Activated CD8-positive, alpha-beta memory T cell treated with anti-CD3 and anti-CD28 coated beads, Interleukin-2, amount 50 U/mL, for 4 hours (primary cell): ENCODE data around the gene SAMD8.
"Not testable (repeated sequence)": the region's sequence is repeated elsewhere in the genome, so short reads cannot be mapped to it uniquely, and the experiment has no call there.

Experiments
- DNase-seq: peaks from one replicate; pipeline ENCODE4 v3.0.0-alpha.2; 2020

The SAMD8 gene

DNA sequence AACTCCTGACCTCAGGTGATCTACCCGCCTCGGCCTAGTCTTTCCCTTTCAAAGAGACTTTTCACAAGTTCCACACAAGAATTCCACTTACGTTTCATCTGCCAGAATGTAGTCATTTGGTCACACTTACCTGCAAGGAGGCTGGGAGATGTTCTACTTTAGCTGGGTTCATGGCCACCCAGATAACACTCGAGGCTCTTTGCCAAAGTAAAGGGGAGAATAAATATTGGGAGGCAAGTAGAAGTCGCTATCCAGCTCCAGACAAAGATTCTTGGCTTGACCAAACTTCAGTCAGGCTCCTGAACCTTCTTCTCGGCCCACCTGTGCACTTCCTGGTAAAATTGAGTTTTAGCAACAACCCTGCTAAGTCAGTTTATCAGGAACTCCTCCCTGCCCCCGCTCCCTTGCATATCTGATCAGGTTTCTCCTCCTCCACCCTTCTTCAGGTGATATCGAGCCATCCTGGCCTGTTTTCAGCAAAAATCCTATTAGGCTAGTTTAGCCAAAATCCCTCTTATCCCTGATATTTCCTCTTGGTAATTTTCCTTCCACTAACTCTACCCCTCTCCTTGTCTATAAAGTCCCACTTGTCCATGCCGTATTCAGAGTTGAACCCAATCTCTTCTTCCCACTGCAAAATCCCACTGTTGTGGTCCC is 25.1 kb upstream of the SAMD8 start:
- no peak for DNase-seq

DNA sequence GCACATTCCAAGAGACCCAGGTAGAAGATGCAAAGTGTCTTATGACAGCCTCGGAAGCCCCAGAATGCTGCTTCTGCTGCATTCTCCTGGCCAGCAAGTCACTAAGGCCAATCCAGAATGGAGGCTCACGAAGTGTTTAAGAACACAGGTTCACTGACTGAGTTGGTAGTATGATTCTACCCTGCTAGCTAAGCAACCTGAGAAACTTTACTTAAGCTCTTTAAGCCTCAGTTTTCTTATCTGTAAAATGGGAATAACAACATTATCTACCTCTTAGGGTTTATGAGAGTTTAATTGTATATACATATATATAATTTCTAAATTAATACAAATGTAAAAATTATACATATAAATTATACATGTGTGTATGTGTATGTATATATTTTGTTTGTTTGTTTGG is 22.8 kb upstream of the SAMD8 start:
- no peak for DNase-seq

DNA sequence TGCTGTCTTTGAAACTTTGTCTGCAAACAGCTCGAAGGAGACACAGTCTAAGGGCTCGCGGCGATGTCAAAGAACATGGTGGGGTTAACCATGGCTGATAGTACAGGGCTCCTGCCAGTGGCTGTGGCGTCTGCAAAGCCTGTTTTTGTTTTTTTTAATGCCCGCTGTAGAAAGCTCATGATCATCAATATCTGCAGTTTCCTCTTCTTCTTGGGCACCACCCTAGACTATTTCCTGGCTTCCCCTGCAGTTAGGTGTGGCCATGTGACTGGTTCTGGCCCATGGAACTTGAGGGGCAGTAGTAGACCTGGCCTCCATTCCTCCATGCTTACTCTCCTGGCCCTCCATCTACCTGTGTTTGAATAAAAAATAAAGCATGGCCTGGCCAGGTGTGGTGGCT is 21.8 kb upstream of the SAMD8 start:
- no peak for DNase-seq

DNA sequence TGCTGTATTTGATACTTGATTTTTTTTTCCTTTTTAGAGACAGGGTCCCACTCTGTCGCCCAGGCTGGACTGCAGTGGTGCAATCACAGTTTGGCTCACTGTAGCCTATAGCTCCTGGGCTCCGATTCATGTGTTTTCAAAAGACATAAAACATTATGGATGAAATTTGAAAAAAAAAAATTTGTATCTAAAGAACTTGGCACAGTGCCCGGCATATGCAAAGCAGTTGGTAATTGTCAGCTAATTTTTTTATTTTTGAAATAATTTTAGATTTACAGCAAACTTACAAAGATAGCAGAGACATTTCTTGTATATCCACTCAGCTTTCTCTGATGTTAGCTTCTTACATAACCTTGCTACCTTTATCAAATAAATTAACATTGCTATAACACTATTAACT is 20.3 kb upstream of the SAMD8 start:
- DNase-seq: no peak

DNA sequence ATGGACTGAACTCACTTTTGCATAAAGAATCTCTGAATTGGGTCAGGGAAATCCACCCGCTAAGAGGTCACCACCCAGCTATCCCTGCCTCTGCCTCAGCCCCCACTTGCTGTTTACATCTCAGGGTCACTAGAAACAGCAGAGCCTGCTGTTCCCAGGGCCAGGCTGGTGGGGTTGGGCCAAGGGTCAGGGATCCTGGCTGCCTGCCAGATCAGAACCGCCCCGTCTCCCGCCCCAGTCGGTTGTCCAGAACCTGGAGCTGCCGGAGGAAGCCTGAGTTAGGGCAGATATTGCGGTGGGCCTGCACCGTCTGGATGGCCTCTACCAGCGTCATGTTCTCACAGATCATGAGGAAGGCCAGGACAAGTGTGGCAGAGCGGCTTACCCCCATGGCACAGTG is 17.0 kb upstream of the SAMD8 start:
- no peak for DNase-seq

DNA sequence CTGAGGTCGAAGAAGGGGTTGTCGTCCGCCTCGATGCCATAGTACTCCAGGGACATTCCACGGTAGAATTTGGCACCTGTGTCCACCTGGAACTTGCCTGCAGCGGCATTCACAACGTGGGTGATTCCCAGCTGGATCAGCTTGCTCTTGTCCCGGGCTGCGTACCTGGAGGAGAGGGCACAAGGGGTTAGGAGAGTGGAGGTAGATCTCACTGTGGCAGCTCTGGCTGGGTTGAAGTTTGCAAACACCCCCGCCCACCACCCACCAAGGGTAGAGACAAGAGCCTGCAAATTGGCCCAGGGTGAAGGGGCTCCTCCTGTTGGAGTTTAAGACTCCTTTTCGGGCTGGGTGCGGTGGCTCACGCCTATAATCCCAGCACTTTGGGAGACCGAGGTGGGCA is 15.8 kb upstream of the SAMD8 start:
- no peak for DNase-seq

DNA sequence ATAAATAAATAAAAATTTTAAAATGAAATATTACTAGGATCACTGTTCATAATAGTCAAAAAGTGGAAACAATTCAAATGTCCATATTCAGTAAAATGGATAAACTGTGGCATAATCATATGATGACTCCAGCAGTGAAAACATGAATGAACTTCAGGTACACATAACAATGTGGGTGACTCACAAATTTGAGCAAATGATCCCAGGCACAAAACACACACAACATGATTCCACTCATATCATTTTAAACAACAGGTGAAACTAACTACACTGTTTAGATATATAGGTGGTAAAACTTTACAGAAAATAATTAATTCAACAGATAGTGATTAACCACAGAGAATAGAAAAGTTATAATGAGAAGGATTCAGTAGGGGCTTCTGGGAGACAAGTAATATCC is 14.7 kb upstream of the SAMD8 start:
- DNase-seq: no peak

DNA sequence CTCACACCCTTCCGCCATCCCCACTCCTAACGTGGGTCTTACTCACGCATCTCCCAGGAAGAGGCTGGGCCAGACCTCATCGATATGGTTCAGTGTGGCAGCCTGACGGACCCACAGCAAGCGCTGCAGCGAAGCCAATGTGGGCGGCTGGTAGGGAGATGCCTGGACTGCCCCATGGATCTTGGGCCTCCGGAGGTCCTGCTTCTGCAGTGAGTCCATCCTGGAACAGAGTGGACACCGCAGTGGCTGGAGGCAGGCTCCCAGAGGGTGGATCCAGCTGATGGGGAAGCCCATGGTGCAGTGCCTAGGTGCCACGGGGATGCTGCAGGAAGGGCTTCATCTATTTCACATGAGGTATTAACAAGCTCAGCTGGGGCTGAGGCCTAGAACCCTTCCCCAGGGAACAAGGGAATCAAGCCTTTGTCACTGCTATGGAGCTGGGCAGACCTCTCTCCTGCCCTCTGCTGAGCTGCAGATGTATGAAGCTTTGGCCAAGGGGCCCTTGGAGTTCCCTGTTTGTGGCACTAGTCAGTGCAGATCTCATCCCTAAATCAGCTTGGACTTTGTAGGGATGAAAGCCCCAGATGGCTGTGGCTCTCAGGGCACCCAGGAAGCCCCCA is 13.7 kb upstream of the SAMD8 start:
- no peak for DNase-seq

DNA sequence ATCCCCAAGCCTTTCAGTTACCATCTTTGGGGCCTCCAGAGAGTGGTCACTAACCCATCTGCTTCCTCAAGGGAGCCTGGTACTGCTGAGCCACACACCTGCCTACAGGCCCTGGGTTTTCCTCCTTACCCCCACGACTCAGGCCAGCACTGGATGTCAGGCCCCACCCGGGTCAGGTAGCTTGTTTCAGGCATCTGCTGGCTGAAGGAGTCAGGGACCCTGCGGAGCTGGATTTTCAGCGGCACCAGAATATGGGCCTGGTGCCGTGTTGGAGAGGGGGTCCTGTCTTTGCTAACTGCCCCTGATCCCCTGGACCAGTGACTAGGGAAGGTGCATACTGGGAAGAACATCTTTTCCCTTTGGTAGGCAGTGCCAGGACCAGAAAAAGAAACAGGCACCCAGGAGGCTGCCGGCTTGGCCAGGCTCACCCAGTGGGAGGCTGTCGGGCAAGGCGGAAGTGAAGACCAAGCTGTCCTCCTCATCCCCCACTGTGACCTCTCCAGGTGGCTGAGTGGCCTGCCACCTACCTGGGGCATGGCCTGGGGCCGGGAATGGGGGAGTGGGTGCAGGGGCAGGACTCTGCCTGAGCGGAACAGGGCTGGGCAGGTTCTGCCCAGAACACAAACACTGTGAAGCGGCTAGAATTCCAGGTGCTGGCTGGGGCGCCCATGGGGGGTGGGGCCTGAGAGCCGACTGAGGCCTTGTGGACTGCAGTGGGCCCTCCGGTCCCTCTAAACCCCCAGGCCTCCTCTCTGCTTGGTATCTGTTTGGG is 12.4 kb upstream of the SAMD8 start:
- no peak for DNase-seq

DNA sequence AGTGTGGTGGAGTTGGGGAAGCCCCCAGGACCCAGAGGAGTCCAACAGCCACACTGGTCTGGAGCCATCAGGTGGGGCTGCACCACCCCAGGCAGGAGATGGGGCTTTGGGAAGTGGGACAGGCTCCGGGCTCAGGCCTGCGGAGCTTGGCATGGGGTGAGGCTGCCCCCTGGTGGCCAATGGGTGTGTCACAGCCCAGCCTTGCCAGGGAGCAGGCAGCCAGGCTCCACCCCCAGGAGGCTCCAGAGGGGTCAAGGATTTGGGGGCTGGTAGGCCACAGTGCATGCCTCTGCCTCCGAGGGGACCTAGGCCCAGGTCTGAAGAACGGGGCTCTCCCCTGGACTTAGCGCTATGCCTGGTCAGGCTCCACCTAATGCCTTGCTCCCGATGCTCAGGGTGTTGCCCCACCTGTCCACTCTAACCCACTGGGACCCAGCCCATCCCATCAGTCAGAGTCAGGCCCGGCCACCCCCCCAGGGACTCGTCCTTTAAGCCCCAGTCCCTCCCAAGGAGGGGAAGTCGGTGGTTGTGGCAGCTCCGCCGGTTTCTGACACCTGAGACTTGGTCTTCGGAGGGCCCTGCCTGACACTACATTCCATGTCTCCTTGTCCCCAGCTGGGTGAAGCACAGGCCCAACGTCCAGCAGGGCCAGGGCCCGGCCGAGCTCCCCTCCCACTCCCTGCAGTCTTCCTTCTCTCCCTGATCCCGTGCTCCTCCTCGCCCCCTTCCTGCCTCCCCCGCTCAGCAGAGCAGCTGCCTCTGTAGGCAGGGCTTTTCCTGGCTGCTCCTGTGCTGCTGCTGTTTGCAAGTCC is 11.3 kb upstream of the SAMD8 start:
- DNase-seq: peak; percentile 85

DNA sequence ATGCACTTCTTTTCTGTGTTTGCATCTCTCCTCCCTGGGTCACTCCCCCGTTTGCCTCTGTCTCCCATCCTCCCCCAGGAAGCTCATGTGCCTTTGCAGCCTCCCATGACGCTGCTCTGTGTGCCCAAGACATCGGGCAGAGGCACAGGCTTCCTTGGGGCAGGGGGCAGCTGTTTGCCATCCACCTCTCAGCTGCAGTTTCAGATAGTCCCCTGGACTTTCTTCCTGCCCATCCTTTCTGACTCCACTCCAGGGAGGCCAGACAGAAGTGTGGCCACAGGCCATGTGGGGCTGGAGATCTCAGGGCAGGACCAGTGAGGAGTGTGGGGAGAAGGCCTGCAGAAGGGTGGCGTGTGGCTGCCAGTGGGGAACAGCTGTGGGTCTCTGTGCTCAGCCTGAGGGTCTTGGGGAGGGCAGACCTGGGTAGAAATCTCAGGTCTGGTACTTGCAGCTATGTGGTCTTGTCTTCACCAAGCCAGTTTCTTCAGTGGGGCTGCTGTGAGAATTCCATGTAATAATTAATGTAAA is 10.6 kb upstream of the SAMD8 start:
- DNase-seq: no peak

DNA sequence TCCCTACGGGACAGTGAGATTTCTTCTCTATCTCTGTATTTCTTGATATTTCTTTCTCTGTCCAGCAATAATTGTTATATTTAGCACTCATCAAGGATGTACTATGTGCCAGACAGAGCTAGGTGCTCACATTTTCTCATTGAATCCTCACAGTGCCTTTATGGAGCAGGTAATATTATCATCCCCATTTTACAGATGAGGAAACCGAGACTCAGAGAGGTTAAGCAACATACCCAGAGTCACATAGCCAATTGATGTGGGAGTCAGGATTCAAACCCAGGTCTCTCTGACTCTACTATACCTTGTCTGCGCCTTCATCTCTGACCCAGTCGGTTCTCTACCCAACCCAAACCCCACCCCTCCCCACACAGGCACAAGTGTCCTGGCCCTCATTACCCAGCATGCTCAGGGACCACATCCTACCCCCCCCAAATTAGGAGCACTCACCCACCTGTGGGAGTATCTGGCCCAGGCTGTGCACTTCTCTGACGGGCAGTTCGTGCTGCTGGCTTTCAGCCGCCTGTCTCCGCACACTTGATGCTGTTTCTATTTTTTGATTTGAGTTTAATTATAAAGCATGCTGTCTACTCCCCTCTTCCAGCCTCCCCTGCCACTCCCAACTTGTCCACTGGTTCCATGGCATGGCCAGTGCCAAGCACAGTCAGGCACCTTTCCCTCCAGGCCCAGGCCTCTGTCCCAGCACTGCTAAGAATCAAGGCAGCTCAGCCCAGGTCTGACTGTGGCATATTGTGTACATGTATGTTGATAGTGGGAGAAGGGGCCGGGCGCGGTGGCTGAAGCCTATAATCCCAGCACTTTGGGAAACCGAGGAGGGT is 9.8 kb upstream of the SAMD8 start:
- no peak for DNase-seq

DNA sequence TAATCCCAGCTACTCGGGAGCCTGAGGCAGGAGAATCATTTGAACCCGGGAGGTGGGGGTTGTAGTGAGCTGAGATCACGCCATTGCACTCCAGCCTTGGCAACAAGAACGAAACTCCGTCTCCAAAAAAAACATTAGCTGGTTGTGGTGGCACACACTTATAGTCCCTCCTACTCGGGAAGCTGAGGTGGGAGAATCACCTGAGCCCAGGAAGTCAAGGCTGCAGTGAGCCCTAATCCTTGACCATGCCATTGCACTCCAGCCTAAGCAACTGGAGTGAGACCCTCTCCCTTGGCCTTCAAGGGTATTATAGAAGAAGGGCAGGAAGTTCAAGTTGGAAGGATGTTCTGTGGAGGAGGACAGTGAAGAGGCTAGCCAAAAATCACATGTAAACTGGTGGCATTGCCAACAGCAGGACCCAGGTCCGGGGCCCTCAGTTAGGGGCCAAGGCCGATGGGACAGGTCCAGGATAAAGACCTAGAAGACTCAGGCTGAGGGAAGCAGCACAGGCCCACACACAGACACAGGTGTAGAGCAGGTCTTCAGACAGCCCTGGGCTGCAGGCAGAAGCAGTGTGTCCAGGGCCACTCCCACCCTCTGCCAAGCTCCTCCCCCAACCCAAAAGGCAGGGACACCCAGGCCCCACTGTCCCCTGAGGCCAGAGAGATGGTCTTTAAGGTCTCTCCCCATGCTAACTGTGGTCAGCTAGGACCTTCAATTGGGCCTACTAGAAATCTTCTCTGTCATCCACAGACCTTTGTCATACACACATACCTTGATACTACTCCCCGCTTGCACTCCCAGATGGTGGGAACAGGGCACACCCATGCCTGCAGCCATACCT is 8.4 kb upstream of the SAMD8 start:
- DNase-seq: no peak

DNA sequence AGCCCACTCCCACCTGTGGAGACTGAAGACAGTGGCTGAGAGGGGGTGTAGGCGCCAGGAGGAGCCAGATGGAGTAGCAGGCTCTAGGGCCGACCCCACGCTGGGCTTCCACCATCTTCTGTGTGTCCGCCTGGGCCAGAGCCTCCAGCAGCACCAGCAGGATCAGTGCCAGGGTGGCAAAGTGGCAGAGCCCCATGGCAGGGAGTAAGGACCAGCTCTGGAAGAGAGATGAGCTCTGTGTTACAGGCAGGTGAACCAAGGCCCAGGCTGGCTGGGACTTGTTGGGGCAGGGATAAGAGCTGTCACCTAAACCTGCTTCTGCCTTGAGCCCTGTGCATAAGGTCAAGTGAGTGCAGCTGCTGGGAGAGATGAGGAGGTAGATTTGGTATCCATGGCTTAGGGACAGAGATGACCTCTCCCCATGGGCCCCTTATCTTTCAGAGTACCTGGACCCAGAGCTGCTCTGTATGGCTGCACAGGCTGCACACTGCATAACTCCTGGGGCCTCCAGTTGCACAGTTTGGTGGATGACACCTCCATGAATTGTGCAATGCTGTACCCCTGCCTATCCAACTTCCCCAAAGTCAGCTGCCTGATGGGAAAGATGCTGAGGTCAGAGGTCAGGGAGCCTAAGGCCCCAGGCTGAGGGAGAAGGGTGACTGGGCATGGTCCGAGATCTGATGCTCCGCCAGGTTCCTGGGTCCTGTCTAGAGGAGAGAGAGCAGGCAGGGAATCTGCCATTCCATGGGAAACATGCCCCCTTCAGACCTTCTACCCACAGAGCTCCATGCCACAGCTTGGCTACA is 7.4 kb upstream of the SAMD8 start:
- no peak for DNase-seq

DNA sequence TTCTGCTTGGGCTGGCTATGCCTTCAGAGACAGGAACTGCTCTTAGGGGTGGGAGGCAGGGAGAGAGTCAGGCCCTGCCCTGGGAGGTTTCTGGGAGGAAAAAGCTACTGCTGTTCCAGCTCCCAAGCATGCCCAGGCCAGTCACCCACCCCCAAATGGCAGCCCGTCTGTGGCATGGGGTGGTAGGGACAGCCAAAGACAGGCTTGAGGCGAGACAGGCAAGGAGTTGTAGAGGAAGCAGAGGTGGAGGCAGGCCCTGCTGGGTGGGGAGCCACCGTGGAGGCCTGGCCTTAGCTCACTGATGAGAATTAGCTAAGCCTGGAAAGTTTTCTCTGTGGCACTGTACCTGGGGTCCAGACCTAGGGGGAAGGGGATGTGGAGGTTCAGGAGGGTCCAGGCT is 6.6 kb upstream of the SAMD8 start:
- DNase-seq: no peak

DNA sequence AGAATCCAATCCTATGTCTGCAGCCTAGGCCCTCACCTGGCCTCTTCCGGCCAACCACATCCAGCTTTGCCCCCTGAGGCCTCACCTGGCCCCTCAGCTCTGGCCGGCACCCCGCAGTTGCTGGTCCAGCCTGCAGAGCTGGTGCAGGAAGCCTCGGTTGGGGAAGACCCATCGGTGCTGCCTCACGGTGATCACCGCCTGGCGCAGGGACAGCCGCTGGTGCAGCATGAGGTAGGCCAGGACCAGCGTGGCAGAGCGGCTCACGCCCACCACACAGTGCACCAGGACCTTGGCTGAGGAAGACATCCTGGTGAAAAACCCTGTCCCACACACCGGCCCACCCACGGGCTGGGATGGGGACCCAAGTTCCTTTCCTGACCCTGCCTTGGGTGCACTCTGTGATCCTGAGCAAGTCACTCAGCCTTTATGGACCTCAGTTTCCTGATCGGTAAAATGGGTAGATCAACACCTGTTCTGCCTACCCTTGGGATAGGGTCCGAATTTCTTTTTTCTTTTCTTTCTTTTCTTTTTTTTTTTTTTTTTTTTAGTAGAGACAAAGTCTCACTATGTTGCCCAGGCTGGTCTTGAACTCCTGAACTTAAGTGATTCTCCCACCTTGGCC is 5.8 kb upstream of the SAMD8 start:
- DNase-seq: no peak

DNA sequence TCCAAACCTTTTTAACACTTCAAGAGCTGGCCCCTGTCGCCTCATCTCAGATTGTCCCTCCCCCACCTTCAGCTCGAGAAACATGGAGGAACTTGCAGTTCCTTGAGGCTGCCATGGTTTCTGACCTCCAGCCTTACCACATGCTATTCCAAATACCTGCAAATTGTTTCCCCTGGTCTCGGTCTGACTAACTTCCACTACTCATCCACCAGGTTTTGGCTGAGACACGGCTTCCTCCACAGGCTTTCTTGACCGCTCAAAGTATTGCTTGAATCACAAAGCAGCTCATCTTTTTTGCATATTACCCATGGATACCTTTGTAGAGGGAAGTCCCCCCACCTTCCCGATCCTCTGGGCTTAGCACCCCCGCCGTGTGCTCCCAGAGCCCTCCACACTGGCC is 5.2 kb upstream of the SAMD8 start:
- DNase-seq: no peak

DNA sequence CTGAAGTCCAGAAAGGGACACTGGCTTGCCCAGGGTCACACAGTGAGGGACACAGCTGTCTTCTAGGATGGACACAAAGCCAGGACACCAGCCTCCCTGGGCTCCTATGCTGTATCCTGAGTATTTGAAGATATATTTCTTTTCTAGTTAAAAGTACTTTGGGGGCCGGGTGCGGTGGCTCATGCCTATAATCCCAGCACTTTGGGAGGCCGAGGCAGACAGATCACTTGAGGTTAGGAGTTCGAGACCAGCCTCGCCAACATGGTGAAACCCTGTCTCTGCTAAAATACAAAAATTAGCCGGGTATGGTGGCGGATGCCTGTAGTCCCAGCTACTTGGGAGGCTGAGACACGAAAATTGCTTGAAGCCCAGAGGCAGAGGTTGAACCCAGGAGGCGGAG is 4.6 kb upstream of the SAMD8 start:
- DNase-seq: not testable (repeated sequence)

DNA sequence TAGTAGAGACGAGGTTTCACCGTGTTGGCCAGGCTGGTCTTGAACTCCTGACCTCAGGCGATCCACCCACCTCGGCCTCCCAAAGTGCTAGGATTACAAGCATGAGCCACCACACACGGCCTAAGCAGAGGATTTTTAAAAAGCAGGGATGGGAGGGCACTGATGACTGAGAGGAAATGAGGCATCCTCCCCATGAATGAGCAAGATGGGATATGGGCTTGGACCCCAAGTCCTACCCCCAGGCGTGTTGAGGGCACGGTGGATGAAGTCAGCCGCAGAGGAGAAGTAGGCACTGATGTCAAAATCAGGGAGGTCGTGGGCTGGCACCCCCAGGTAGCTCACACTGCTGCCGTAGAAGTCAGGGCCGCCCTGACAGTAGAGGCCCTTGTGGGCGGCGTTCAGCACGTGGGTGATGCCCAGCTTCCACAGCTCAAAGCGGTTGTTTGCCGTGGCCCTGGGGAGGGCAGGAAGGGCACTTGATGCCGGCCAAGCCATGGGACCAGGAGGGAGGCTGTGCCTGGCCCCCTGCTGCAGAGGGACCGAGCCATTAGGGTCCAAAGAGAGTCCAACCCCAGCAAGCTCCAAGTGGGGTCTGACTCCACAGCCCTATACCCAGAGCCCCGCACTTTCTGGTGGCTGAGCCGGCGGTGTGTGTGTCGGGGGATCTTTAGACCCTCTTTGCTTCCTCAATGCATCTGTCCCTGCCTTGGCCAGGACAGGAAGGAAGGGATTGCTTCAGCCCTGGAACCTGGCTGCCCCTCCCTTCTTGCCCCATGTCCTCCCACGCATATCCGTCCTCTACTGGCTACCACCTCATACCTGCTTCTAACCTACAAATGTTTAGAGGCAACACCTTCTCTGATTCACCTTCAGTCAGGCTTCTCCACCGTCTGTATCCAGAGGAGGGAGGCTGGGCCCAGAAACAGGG is 3.4 kb upstream of the SAMD8 start:
- DNase-seq: no peak
